Measurements from ENCODE around the gene PDHX.

PDHX gene

GRCh38 chr11:34990916-34991315 lies 74.5 kb downstream of the PDHX start:
- DNase-seq (ENCODE audit: low read depth in 2 of 2), result no peak

- no peak for DNase-seq (ENCODE audit: low read depth in 2 of 2)
These were observed 78.4 kb downstream of the PDHX start for GRCh38 chr11:34994854-34995253.

GRCh38 chr11:34996958-34997357 lies 80.5 kb downstream of the PDHX start:
- no peak for DNase-seq (ENCODE audit: low read depth in 2 of 2)

- DNase-seq (ENCODE audit: low read depth in 2 of 2), result no peak
These were observed 81.6 kb downstream of the PDHX start for GRCh38 chr11:34997952-34998528.

- DNase-seq (ENCODE audit: low read depth in 2 of 2), result no peak
These were observed 83.0 kb downstream of the PDHX start for GRCh38 chr11:34999453-34999852.

GRCh38 chr11:35003186-35003585 lies 86.8 kb downstream of the PDHX start:
- DNase-seq (ENCODE audit: low read depth in 2 of 2), result no peak

GRCh38 chr11:35003658-35004057 lies 87.2 kb downstream of the PDHX start:
- DNase-seq (ENCODE audit: low read depth in 2 of 2), result no peak

- DNase-seq (ENCODE audit: low read depth in 2 of 2), result no peak
These were observed 88.8 kb downstream of the PDHX start for GRCh38 chr11:35005141-35005780.

- peak; percentile 18 to 40 for DNase-seq (ENCODE audit: low read depth in 2 of 2)
These were observed 90.1 kb downstream of the PDHX start for GRCh38 chr11:35006389-35007128.

GRCh38 chr11:35007277-35007676 lies 90.9 kb downstream of the PDHX start:
- no peak for DNase-seq (ENCODE audit: low read depth in 2 of 2)

- no peak for DNase-seq (ENCODE audit: low read depth in 2 of 2)
These were observed 92.9 kb downstream of the PDHX start for GRCh38 chr11:35009191-35009943.

GRCh38 chr11:35009944-35010342 lies 93.5 kb downstream of the PDHX start:
- DNase-seq (ENCODE audit: low read depth in 2 of 2), result no peak

- no peak for DNase-seq (ENCODE audit: low read depth in 2 of 2)
These were observed 94.2 kb downstream of the PDHX start for GRCh38 chr11:35010654-35011053.

GRCh38 chr11:35011389-35011788 lies 95.0 kb downstream of the PDHX start:
- no peak for DNase-seq (ENCODE audit: low read depth in 2 of 2)

- DNase-seq (ENCODE audit: low read depth in 2 of 2), result no peak
These were observed 95.5 kb downstream of the PDHX start for GRCh38 chr11:35011944-35012343.

- no peak for DNase-seq (ENCODE audit: low read depth in 2 of 2)
These were observed 96.2 kb downstream of the PDHX start for GRCh38 chr11:35012467-35013191.

GRCh38 chr11:35013514-35014233 lies 97.3 kb downstream of the PDHX start:
- peak; percentile 16 to 32 for DNase-seq (ENCODE audit: low read depth in 2 of 2)

GRCh38 chr11:35014346-35014745 lies 97.9 kb downstream of the PDHX start:
- DNase-seq (ENCODE audit: low read depth in 2 of 2), result no peak

GRCh38 chr11:35015621-35016387 lies 99.4 kb downstream of the PDHX start:
- no peak for DNase-seq (ENCODE audit: low read depth in 2 of 2)

GRCh38 chr11:35016916-35017315 lies 100.5 kb downstream of the PDHX start:
- DNase-seq (ENCODE audit: low read depth in 2 of 2), result no peak

Measured in stimulated activated CD8-positive, alpha-beta memory T cell treated with anti-CD3 and anti-CD28 coated beads, Interleukin-7, amount 100 ng/mL, for 4 hours (primary cell).